HCT116 (cell line): ENCODE measurements around the gene C14orf93. TPM values are rescaled to one million over a fixed set of nuclear protein-coding genes. Genes with fewer than 3 reads are reported as not detected.

ENCODE experiments used
- ATAC-seq: fragments of 200-7000 bp; cut with Tn5 transposase; 2 replicates; pipeline ENCODE4 v1.9.1; 2020; ENCODE audit warnings: mild to moderate bottlenecking, moderate library complexity
- BruUV-seq: library from RNA; stranded (reverse); fragments of 400-500 nt; replicated peaks from 2 replicates; lab custom pipeline; 2021; lab: Mats Ljungman, UMichigan
- CTCF ChIA-PET: fragments of 300-600 bp; sonication (Branson Sonifier 250); formaldehyde crosslinking; loops from one replicate; lab custom pipeline; 2021; ENCODE audit warnings: antibody characterized with exemption; lab: Charles Lee
- POLR2A ChIA-PET: fragments of 300-600, 350-600 bp; sonication (Branson Sonifier 250); formaldehyde crosslinking; loops from one replicate; lab custom pipeline; 2021; ENCODE audit warnings: antibody characterized with exemption; lab: Charles Lee
- RAD21 ChIA-PET, 2 experiments: fragments of 300-600 bp; sonication (Branson Sonifier 250); formaldehyde crosslinking; loops; one replicate each; lab custom pipeline; 2023; ENCODE audit warnings: low total read pairs in 2 of 2; ENCODE audit not compliant: uncharacterized antibody in 2 of 2, unreplicated experiment in 2 of 2, low non-redundant PET in 1 of 2; lab: Charles Lee
- DNase-seq: peaks from one replicate; pipeline ENCODE4 v3.0.0-alpha.2; 2010; ENCODE audit warnings: low read depth, low spot score
- H2AFZ ChIP-seq: fragments of 200-600 bp; shearing (Covaris generic), sonication (generic); 2 replicates; pipeline ENCODE4 v1.6.1; 2017; ENCODE audit warnings: low read depth, mixed run types, mixed read lengths, antibody characterized with exemption, low read length; ENCODE audit not compliant: poor library complexity, severe bottlenecking
- H3K27ac ChIP-seq: 2 replicates; pipeline ENCODE4 v1.5.1; 2012; ENCODE audit warnings: low read depth, low read length
- H3K27me3 ChIP-seq: fragments of 200-600 bp; sonication (generic); 2 replicates; pipeline ENCODE4 v1.6.1; 2016; ENCODE audit warnings: mixed run types, low read length, mixed read lengths; ENCODE audit not compliant: insufficient read depth
- H3K36me3 ChIP-seq, 2 experiments: fragments of 200-500 bp in 1 of 2; fragments of 200-600 bp in 1 of 2; sonication (Bioruptor generic) in 1 of 2; sonication (generic) in 1 of 2; 2 replicates each; pipeline versions ENCODE4 v1.5.1 to v1.6.1; 2014 to 2016; ENCODE audit warnings: low read length in 2 of 2, inconsistent platforms in 1 of 2, mixed read lengths in 1 of 2, mixed run types in 1 of 2; ENCODE audit not compliant: insufficient read depth in 2 of 2, control insufficient read depth in 1 of 2
- H3K4me1 ChIP-seq, 2 experiments: fragments of 200-600 bp in 1 of 2; sonication (generic) in 1 of 2; 2 replicates each; pipeline versions ENCODE4 v1.5.1 to v1.6.1; 2012 to 2017; ENCODE audit warnings: low read length in 2 of 2, inconsistent platforms in 1 of 2, mild to moderate bottlenecking in 1 of 2, mixed read lengths in 1 of 2, mixed run types in 1 of 2, moderate library complexity in 1 of 2; ENCODE audit not compliant: insufficient read depth in 2 of 2, control insufficient read depth in 1 of 2
- H3K4me2 ChIP-seq: fragments of 200-600 bp; sonication (generic); 2 replicates; pipeline ENCODE4 v1.6.1; 2017; ENCODE audit warnings: mixed run types, low read length, mixed read lengths
- H3K4me3 ChIP-seq, 2 experiments: fragments of 200-600 bp in 1 of 2; sonication (generic) in 1 of 2; replicated peaks in 1 of 2; 2 replicates each; pipeline ENCODE4 v1.5.1; 2011 to 2016; ENCODE audit warnings: low read length in 2 of 2, control low read depth in 1 of 2, low read depth in 1 of 2, mild to moderate bottlenecking in 1 of 2, mixed read lengths in 1 of 2, mixed run types in 1 of 2
- H3K79me2 ChIP-seq: fragments of 200-600 bp; sonication (generic); 2 replicates; pipeline ENCODE4 v1.6.1; 2017; ENCODE audit warnings: mild to moderate bottlenecking, mixed run types, low read length, moderate library complexity, mixed read lengths; ENCODE audit not compliant: insufficient read depth
- H3K9ac ChIP-seq: fragments of 200-600 bp; sonication (generic); 2 replicates; pipeline ENCODE4 v1.6.1; 2016; ENCODE audit warnings: low read length, mixed read lengths
- H3K9me2 ChIP-seq: fragments of 200-600 bp; sonication (generic), shearing (Covaris generic); 2 replicates; pipeline ENCODE4 v1.6.1; 2017; ENCODE audit warnings: mixed run types, mild to moderate bottlenecking, moderate library complexity; ENCODE audit not compliant: insufficient read depth
- H3K9me3 ChIP-seq, 2 experiments: fragments of 200-500 bp in 1 of 2; fragments of 200-600 bp in 1 of 2; sonication (Bioruptor generic) in 1 of 2; sonication (generic) in 1 of 2; 2 replicates each; pipeline ENCODE4 v1.6.1; 2014 to 2017; ENCODE audit warnings: low read length in 2 of 2, mixed read lengths in 2 of 2, inconsistent platforms in 1 of 2, low read depth in 1 of 2, mild to moderate bottlenecking in 1 of 2, mixed run types in 1 of 2, moderate library complexity in 1 of 2; ENCODE audit not compliant: control insufficient read depth in 1 of 2, insufficient read depth in 1 of 2
- H4K20me1 ChIP-seq: fragments of 200-600 bp; sonication (generic), shearing (Covaris generic); 2 replicates; pipeline ENCODE4 v1.6.1; 2017; ENCODE audit warnings: mixed run types, mild to moderate bottlenecking, moderate library complexity; ENCODE audit not compliant: insufficient read depth
- CBX3 ChIP-seq: IDR thresholded peaks from 2 replicates; pipeline ENCODE4 v1.6.1; 2012; ENCODE audit warnings: low read depth
- EGR1 ChIP-seq: IDR thresholded peaks from 2 replicates; pipeline ENCODE4 v1.6.1; 2012; ENCODE audit warnings: low read depth
- EZH2 ChIP-seq: fragments of 200-600 bp; sonication (generic); IDR thresholded peaks from 2 replicates; pipeline ENCODE4 v1.6.1; 2017; ENCODE audit warnings: antibody characterized with exemption, mixed run types
- POLR2A ChIP-seq: IDR thresholded peaks from 2 replicates; pipeline ENCODE4 v1.7.0; 2011; ENCODE audit warnings: borderline replicate concordance; ENCODE audit not compliant: insufficient read depth, insufficient read length; ENCODE audit errors: extremely low read depth
- POLR2AphosphoS5 ChIP-seq: IDR thresholded peaks from 2 replicates; pipeline ENCODE4 v1.6.1; 2011; ENCODE audit warnings: mild to moderate bottlenecking, low read depth, low read length, moderate library complexity
- SIN3A ChIP-seq: IDR thresholded peaks from 2 replicates; pipeline ENCODE4 v1.6.1; 2012; ENCODE audit warnings: low read depth
- SP1 ChIP-seq: IDR thresholded peaks from 2 replicates; pipeline ENCODE4 v1.6.1; 2012; ENCODE audit warnings: low read depth
- SRF ChIP-seq: IDR thresholded peaks from 2 replicates; pipeline ENCODE4 v1.6.1; 2012; ENCODE audit warnings: low read depth
- TCF7L2 ChIP-seq: IDR thresholded peaks from 2 replicates; pipeline ENCODE4 v1.7.0; 2011; ENCODE audit warnings: borderline replicate concordance, inconsistent platforms; ENCODE audit not compliant: insufficient read depth, insufficient read length; ENCODE audit errors: extremely low read depth
- YY1 ChIP-seq: IDR thresholded peaks from 2 replicates; pipeline ENCODE4 v1.6.1; 2011; ENCODE audit warnings: low read length, low read depth, moderate library complexity, mild to moderate bottlenecking; ENCODE audit not compliant: insufficient replicate concordance; ENCODE audit errors: extremely low read depth
- ZNF274 ChIP-seq: fragments of 200-500 bp; sonication (Bioruptor generic); IDR thresholded peaks from 2 replicates; pipeline ENCODE4 v1.6.1; 2014; ENCODE audit warnings: mild to moderate bottlenecking, low read depth, low read length, inconsistent platforms
- intact Hi-C: fragments of 100-400 bp; cut with micrococcal nuclease; formaldehyde crosslinking; loops from 2 replicates; pipeline ENCODE4 v1.10.0; 2022
- total RNA-seq: library from RNA; stranded (reverse); gene quantifications from one replicate; pipeline ENCODE4 v1.2.1, GENCODE V29; 2021; ENCODE audit not compliant: unreplicated experiment
- TF ChIP-seq, protein P1 (sequence below), 3 experiments: fragments of 200-600 bp in 1 of 3; sonication (generic) in 1 of 3; IDR thresholded peaks in 2 of 3; conservative IDR thresholded peaks in 1 of 3; 2 replicates each; pipeline ENCODE4 v1.5.1; 2012 to 2017; ENCODE audit warnings: low read depth in 2 of 3, low read length in 2 of 3, antibody characterized with exemption in 1 of 3, borderline replicate concordance in 1 of 3, control low read depth in 1 of 3, mild to moderate bottlenecking in 1 of 3, mixed read lengths in 1 of 3, mixed run types in 1 of 3, moderate library complexity in 1 of 3; ENCODE audit not compliant: insufficient read depth in 1 of 3

The C14orf93 gene
- total RNA-seq, 1 experiment from 2014 or later: 13.7 TPM

DNA sequence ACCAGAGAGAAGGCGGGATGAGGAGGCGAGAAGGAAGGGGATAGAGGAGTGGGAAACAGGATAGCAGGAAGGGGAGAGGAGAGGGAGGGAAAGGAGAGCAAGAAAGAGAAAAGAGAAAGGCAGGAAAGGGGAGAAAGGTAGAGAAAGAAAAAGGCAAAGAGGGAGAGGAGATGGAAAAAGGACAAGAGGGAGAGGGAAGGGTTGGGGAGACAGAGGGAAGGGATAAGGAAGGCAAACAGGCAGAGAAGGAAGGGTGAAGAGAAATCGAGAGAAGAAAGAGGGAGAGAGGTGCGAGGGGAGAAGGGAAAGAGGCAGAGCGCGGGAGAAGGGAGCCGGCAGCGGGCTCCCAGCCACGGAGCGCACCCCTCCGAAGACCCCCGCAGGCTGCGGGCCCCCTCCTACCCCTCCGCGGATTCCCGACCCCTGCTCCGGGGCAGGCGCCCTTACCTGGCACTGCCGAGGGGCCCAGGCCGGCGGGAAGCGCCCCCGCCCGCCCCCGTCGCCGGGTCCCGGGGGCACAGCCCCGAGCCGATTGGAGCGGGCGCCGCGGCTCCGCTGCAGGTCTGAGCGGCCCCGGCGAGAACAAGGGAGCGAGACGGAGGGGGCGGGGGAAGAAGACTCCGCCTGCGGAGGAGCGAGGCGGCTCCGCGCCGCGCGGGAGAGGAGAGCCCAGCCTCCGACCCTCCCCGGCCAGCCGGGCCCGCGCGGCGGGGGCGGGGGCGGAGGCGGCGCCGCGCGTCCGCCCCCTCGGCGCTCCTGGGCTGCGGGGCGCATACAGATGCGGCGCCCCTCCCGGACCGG lies 47.2 kb upstream of the C14orf93 start, which contains the start of gene CDH24:
Gene CDH24, minus strand, starts transcription at position 565 of the 801 bp plus-strand sequence. CDS start 1,787 bp downstream, outside the sequence.
- ChIA-PET CTCF (interaction anchor here (0.5 to 9.9 kb wide), 33 partner anchors 8 to 498 kb away, joined by 3 to 175 read pairs (median 5); partner anchors contain the start of genes ACIN1, AJUBA, C14orf119 and LRP10), RAD21 (interaction anchor here (0.9 to 2.2 kb wide), 10 partner anchors 12 to 85 kb away, joined by 3 to 12 read pairs (median 4); partner anchors contain the start of gene AJUBA (in 1 of the 2)), POLR2A (interaction anchor here (0.6 to 1.7 kb wide), 7 partner anchors 9 to 495 kb away, joined by 3 to 10 read pairs (median 5); no protein-coding TSS in a partner anchor)
- TF ChIP-seq TCF7L2 (peak; percentile 29), POLR2AphosphoS5 (no peak; the same call in 1 of the 2 replicates), SP1 (no peak), POLR2A (peak; percentile 36), EGR1 (0 out of 2 replicates have a peak, but pooled peaks have one; percentile 48), SRF (no peak), CBX3 (no peak), SIN3A (no peak), EZH2 (no peak), YY1 (no peak), ZNF274 (no peak)
- TF ChIP-seq, protein P1, sequence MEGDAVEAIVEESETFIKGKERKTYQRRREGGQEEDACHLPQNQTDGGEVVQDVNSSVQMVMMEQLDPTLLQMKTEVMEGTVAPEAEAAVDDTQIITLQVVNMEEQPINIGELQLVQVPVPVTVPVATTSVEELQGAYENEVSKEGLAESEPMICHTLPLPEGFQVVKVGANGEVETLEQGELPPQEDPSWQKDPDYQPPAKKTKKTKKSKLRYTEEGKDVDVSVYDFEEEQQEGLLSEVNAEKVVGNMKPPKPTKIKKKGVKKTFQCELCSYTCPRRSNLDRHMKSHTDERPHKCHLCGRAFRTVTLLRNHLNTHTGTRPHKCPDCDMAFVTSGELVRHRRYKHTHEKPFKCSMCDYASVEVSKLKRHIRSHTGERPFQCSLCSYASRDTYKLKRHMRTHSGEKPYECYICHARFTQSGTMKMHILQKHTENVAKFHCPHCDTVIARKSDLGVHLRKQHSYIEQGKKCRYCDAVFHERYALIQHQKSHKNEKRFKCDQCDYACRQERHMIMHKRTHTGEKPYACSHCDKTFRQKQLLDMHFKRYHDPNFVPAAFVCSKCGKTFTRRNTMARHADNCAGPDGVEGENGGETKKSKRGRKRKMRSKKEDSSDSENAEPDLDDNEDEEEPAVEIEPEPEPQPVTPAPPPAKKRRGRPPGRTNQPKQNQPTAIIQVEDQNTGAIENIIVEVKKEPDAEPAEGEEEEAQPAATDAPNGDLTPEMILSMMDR (IDR thresholded peaks at IDR 0.05 in 2 of 3, conservative IDR thresholded peaks at IDR 0.05 in 1 of 3; ENCODE audit: borderline replicate concordance in 1 of 3, insufficient read depth in 1 of 3, low read depth in 2 of 3, low read length in 2 of 3): no peak
- no peak within 1 kb of the TSS for H2AFZ ChIP-seq
- H3K9me2 ChIP-seq: no peaks in the 10 kb centered on the region
- no peaks in the 10 kb centered on the region for H3K27me3 ChIP-seq
- peak within 1 kb of the TSS; percentile 59 to 61 for H3K4me3 ChIP-seq
- H3K79me2 ChIP-seq: peaks cover 7% of the 10 kb centered on the region; the same call in 1 of the 2 replicates
- H3K9me3 ChIP-seq: no peaks in the 10 kb centered on the region
- peak within 1 kb of the TSS; percentile 95 for H3K4me2 ChIP-seq
- BruUV-seq: no TSS peak
- H3K9ac ChIP-seq: peak within 1 kb of the TSS; percentile 63
- DNase-seq (no peak), ATAC-seq (peak; percentile 69)
- no peaks in the 10 kb centered on the region for H4K20me1 ChIP-seq
- H3K4me1 ChIP-seq: peaks cover 16 to 36% of the 10 kb centered on the region in 2 experiments
- intact Hi-C loops: loop anchor here (5.0 kb wide), 2 partner anchors 50 to 500 kb away; no protein-coding TSS in a partner anchor
- H3K27ac ChIP-seq: peak within 1 kb of the TSS; percentile 84
- H3K36me3 ChIP-seq: peaks cover 19% of the 10 kb centered on the region in 2 experiments; a peak in 3 of 4 replicates
